CD1c-positive myeloid dendritic cell (primary cell): Measurements from ENCODE around the gene RAD51B.

Experiments used
- DNase-seq: peaks from one replicate; pipeline ENCODE4 v3.0.0-alpha.2; 2016; ENCODE audit errors: extremely low spot score

The RAD51B gene

GRCh38 chr14:68616221-68616902, 796.8 kb downstream of the RAD51B start:
- peak; percentile 34 for DNase-seq

DNA sequence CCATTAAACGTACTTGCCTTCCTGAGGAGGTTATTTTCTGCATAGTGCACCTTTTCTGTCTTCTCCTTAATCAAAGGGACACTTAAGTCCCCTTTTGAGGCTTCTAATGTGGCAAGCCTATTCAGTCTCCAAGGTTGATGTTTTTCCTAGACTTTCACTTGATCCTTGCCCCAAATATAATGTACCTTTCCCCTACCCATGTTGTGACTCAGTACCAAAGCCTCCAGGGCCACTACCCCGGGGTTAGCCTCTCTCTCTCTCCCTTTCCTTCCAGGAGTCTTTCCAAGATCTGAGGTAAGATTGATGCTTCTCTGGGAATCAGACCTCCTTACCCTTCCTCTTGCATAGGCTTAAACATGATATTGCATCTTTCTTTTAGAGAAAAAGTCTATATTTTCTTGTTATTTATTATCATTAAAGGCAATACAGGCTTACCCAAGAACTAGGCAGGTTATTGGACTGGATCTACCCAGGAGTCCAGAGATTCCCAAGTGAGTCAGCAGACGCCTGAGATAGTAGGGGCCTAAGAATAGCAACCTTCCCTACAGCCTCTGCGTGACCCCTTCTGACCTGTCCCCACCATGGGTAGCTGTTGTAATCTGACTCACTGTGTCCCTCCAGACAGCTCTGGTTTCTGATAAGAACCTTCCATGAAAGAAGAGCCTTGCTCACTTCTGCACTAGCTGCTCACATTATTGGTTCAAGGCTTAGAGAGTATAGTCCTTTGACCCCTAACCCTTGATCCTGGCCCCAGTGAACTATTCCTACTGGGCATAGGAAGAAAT, 800.4 kb downstream of the RAD51B start:
- DNase-seq: no peak

DNA sequence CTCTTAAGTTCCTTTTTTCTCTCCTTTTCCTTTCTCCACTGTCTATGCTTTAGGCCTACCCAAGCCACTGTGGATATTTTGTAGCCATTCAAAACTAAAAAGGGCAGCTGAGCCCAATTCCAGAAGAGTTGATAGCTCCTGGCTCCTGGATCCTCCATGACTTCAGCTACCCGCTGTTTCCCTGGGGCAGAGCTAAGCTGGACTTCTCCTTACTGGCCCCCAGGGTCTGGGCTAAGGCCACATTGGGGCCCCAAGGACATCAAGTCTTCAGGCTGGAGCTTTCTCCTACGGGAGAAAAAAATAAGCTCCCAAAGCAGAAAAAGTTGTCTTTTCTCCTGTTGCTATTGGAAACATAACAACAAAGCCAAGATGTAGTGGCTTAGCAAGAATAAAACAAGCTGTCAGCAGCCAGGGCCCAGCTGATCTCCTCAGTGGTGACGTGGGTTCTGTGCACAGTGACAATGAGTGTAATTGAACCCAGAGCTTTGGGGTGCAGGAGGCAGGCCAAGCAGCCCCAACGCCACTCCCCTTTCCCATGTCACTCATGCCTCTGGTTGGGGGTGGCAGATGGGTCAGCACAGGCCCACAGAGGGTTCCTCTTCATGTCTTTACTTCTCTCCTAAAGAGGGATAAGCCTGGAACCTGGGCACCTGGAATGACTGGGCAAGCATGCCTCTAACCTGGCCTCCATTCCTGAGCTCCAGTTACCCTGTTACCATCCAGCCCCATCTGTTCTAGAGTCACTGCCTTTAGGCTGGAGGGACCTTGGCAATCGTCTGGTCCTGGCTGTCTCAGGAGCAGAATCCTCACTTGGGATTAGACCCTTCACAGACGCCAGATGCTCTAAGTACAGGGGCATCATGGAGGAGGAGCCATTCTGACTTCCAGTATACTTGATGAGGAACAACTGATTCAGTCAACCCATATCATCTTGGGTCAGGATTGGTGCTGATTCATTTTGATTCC, 802.1 kb downstream of the RAD51B start:
- DNase-seq: peak; percentile 22

GRCh38 chr14:68622856-68623255, 803.3 kb downstream of the RAD51B start:
- DNase-seq: no peak

GRCh38 chr14:68623307-68623706, 803.7 kb downstream of the RAD51B start:
- no peak for DNase-seq

GRCh38 chr14:68623826-68624225, 804.2 kb downstream of the RAD51B start:
- DNase-seq: no peak

- DNase-seq: peak; percentile 79
These were observed 805.1 kb downstream of the RAD51B start for GRCh38 chr14:68624541-68625220.

- no peak for DNase-seq
These were observed 805.9 kb downstream of the RAD51B start for GRCh38 chr14:68625366-68626090.

GRCh38 chr14:68626386-68626785, 806.8 kb downstream of the RAD51B start:
- no peak for DNase-seq

GRCh38 chr14:68627050-68627867, 807.7 kb downstream of the RAD51B start:
- no peak for DNase-seq

- DNase-seq: peak; percentile 23
These were observed 808.5 kb downstream of the RAD51B start for GRCh38 chr14:68627868-68628604.

GRCh38 chr14:68628605-68629310, 809.2 kb downstream of the RAD51B start:
- no peak for DNase-seq

GRCh38 chr14:68630081-68630571, 810.5 kb downstream of the RAD51B start:
- no peak for DNase-seq

- DNase-seq: no peak
These were observed 811.2 kb downstream of the RAD51B start for GRCh38 chr14:68630611-68631393.

DNA sequence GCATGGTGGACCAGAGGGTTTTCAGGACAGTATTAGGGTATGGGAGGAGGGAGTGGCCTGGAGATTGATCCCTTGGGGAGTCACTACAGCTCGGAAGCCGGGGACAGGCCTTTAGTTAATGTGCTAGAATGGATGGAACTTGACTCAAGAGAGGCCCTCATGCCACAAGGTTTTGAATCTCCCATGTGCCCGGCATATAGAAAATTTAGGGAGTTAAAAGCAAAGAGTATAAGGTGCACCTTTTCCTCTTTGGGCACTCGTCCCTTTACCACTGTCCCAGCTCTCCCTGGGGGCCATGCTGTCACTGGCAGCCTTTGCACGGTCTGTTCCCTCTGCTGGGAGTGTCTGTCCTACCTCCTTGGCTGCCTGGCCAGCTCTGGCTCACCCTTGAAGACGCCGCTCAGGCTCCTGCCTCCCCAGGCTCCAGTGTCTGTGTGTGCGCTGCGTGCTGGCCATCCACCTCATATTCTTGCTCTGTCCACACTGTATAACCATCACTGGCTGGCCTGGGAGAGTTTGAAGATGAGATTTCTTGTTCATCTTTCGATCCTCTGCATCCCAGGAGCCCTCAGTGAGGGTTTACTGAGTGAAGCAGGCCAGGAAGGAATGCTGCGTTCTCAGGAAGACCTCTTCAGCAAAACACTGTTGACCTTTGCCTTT, 811.9 kb downstream of the RAD51B start:
- no peak for DNase-seq

DNA sequence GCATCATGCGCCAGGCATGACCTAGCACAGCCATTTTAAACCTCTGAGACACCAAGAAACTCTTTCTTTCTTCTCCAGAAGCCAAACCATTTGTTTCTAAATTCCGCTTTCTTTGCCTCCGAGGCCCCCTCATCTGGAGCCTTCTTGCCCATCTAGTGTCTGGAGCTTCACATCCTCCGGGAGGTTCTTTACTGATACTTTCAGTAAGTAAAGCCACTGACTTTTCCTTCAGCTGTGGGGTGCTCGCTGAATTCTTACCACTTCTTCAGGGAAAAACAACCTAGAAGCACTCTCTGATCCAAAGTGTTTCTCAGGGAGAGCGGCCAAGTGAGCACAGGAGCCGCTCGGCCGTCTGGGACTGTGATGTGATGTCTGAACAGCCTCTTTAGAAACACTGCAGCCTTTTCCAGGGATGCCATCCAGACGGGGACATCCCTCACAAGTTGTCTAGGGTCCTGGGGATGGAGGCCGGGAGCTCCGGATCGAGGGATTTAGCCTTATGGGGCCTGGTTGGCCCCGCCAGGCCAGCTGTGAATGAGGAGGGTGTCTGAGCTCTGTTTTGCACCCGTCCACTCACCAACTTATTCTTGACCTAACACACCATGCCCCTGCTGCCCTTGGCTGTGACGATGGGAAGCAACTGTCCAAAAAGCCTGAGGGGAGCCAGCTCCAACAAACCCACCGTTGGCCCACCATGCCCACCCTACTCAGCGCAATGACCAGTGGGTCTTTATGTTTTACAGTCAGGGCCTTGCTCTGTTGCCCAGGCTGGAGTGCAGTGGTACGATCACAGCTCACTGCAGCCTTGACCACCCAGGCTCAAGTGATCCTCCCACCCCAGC, 812.7 kb downstream of the RAD51B start:
- DNase-seq: no peak
